CD4-positive, alpha-beta T cell (primary cell): Measurements from ENCODE around the gene KRT14. TPM values are rescaled to one million over a fixed set of nuclear protein-coding genes. Genes with fewer than 3 reads are reported as not detected.
"Not testable (repeated sequence)": the region's sequence is repeated elsewhere in the genome, so short reads cannot be mapped to it uniquely, and the experiment has no call there.

ENCODE experiments used
- ATAC-seq: fragments of 200-7000 bp; cut with Tn5 transposase; one replicate; pipeline ENCODE4 v1.10.0; 2022; ENCODE audit warnings: mild to moderate bottlenecking; ENCODE audit not compliant: poor library complexity
- CTCF ChIA-PET: fragments of 350-600 bp; sonication (Branson Sonifier 250); formaldehyde crosslinking; loops from one replicate; lab custom pipeline; 2021; ENCODE audit warnings: antibody characterized with exemption, inconsistent platforms; lab: Charles Lee
- POLR2A ChIA-PET: fragments of 350-600 bp; sonication (Branson Sonifier 250); formaldehyde crosslinking; loops from one replicate; lab custom pipeline; 2021; ENCODE audit warnings: antibody characterized with exemption, inconsistent platforms; lab: Charles Lee
- DNase-seq, 14 experiments: peaks; one replicate each; pipeline ENCODE4 v3.0.0-alpha.2; 2013 to 2020; ENCODE audit warnings: mixed read lengths in 2 of 14
- H3K27ac ChIP-seq, 2 donors: one replicate each; pipeline versions ENCODE4 v1.5.1 to v1.7.0; 2013; ENCODE audit warnings: low read length in 2 of 2, low read depth in 1 of 2, mild to moderate bottlenecking in 1 of 2
- H3K27me3 ChIP-seq, 2 experiments: 1 replicate in 1 of 2; 2 replicates in 1 of 2; pipeline versions ENCODE4 v1.6.1 to v1.7.0; 2013; ENCODE audit warnings: low read length in 2 of 2, control low read depth in 1 of 2, mild to moderate bottlenecking in 1 of 2, moderate library complexity in 1 of 2; ENCODE audit not compliant: insufficient read depth in 2 of 2, control insufficient read depth in 1 of 2
- H3K36me3 ChIP-seq: one replicate; pipeline ENCODE4 v1.6.1; 2013; ENCODE audit warnings: low read length, control low read depth; ENCODE audit not compliant: insufficient read depth
- H3K4me1 ChIP-seq: one replicate; pipeline ENCODE4 v1.6.1; 2013; ENCODE audit warnings: low read length, control low read depth; ENCODE audit not compliant: insufficient read depth
- H3K4me3 ChIP-seq: one replicate; pipeline ENCODE4 v1.5.1; 2013; ENCODE audit warnings: mild to moderate bottlenecking, low read length, moderate library complexity
- H3K9me3 ChIP-seq, 2 experiments: 1 replicate in 1 of 2; 2 replicates in 1 of 2; pipeline versions ENCODE4 v1.6.1 to v1.7.0; 2013; ENCODE audit warnings: low read length in 2 of 2, mild to moderate bottlenecking in 2 of 2, control low read depth in 1 of 2, moderate library complexity in 1 of 2; ENCODE audit not compliant: control insufficient read depth in 1 of 2, insufficient read depth in 1 of 2
- H3K27ac Mint-ChIP-seq: one replicate; pipeline ENCODE4 v1.8.0; 2020; ENCODE audit warnings: mixed read lengths
- H3K27me3 Mint-ChIP-seq: one replicate; pipeline ENCODE4 v1.8.0; 2021; ENCODE audit warnings: mixed read lengths
- H3K36me3 Mint-ChIP-seq: one replicate; pipeline ENCODE4 v1.8.0; 2021; ENCODE audit warnings: low read depth, mixed read lengths
- H3K4me1 Mint-ChIP-seq: one replicate; pipeline ENCODE4 v1.8.0; 2021; ENCODE audit warnings: low read depth, mixed read lengths
- H3K4me3 Mint-ChIP-seq: one replicate; pipeline ENCODE4 v1.8.0; 2020; ENCODE audit warnings: mild to moderate bottlenecking, mixed read lengths
- H3K9me3 Mint-ChIP-seq: one replicate; pipeline ENCODE4 v1.8.0; 2020; ENCODE audit warnings: mixed read lengths
- CTCF ChIP-seq: fragments of 200-600 bp; IDR thresholded peaks from one replicate; pipeline ENCODE4 v1.8.0; 2022; ENCODE audit warnings: antibody characterized with exemption, mild to moderate bottlenecking
- intact Hi-C, 2 experiments: fragments of 100-400 bp; cut with DNase I in 1 of 2; cut with micrococcal nuclease in 1 of 2; formaldehyde crosslinking; loops; one replicate each; pipeline versions ENCODE4 v1.15.1 to v1.9.0; 2023 to 2025; cut with DNase I, micrococcal nuclease
- total RNA-seq, 174 experiments: library from RNA in 2 of 174; stranded (reverse) in 2 of 174; gene quantifications; one replicate each; pipeline ENCODE4 v1.2.3 and lab custom pipeline; 2021 to 2026

KRT14 gene
- total RNA-seq, 2 experiments from 2014 or later, result not detected

- no peaks in the 10 kb centered on the region for H3K36me3 ChIP-seq
- H3K4me3 Mint-ChIP-seq, result no peak overlapping the region
- H3K9me3 ChIP-seq, result peaks cover 0 to 3% of the 10 kb centered on the region in 2 experiments
- ChIA-PET CTCF (interaction anchor here (1.0 kb wide), 1 partner anchor 70 kb away, joined by 3 read pairs; no protein-coding TSS in a partner anchor), POLR2A (no interaction called here)
- DNase-seq (no peak), ATAC-seq (no peak)
- H3K9me3 Mint-ChIP-seq, result no peaks in the 10 kb centered on the region
- H3K27me3 Mint-ChIP-seq, result peaks cover 64% of the 10 kb centered on the region
- H3K4me3 ChIP-seq, result no peak overlapping the region
- intact Hi-C loops, result no loop called here
- no peaks in the 10 kb centered on the region for H3K4me1 Mint-ChIP-seq
- H3K27ac Mint-ChIP-seq, result no peak overlapping the region
- TF ChIP-seq CTCF, result no peak
- no peak overlapping the region for H3K27ac ChIP-seq
- no peaks in the 10 kb centered on the region for H3K36me3 Mint-ChIP-seq
- no peaks in the 10 kb centered on the region for H3K4me1 ChIP-seq
- peaks cover 7 to 22% of the 10 kb centered on the region in 2 experiments for H3K27me3 ChIP-seq
Measured at GRCh38 chr17:41578971-41579370, 7.7 kb downstream of the KRT14 start.

GRCh38 chr17:41578538-41578937 lies 8.2 kb downstream of the KRT14 start:
- ChIA-PET POLR2A (no interaction called here), CTCF (no interaction called here)
- no peaks in the 10 kb centered on the region for H3K36me3 ChIP-seq
- intact Hi-C loops, result no loop called here
- no peak for TF ChIP-seq CTCF
- Mint-ChIP-seq H3K27ac (no peak overlapping the region), H3K9me3 (no peaks in the 10 kb centered on the region), H3K4me1 (no peaks in the 10 kb centered on the region), H3K36me3 (no peaks in the 10 kb centered on the region), H3K27me3 (peaks cover 62% of the 10 kb centered on the region), H3K4me3 (no peak overlapping the region)
- H3K27me3 ChIP-seq, result peaks cover 7 to 22% of the 10 kb centered on the region in 2 experiments
- peaks cover 0 to 3% of the 10 kb centered on the region in 2 experiments for H3K9me3 ChIP-seq
- no peak for DNase-seq
- no peaks in the 10 kb centered on the region for H3K4me1 ChIP-seq
- no peak for ATAC-seq
- H3K27ac ChIP-seq, result no peak overlapping the region
- no peak overlapping the region for H3K4me3 ChIP-seq

GRCh38 chr17:41576740-41577139 lies 10.0 kb downstream of the KRT14 start:
- H3K27ac Mint-ChIP-seq, H3K9me3 Mint-ChIP-seq, DNase-seq, H3K36me3 ChIP-seq, ATAC-seq, POLR2A ChIA-PET, H3K4me1 Mint-ChIP-seq, CTCF ChIA-PET, intact Hi-C loops, H3K27ac ChIP-seq, H3K9me3 ChIP-seq, H3K36me3 Mint-ChIP-seq, H3K4me3 Mint-ChIP-seq, H3K4me3 ChIP-seq, H3K4me1 ChIP-seq: not testable (repeated sequence)
- peaks cover 69% of the 10 kb centered on the region for H3K27me3 Mint-ChIP-seq
- H3K27me3 ChIP-seq, result peaks cover 10 to 27% of the 10 kb centered on the region in 2 experiments

- DNase-seq, result no peak
Measured at GRCh38 chr17:41575336-41575735, 11.4 kb downstream of the KRT14 start.

More at GRCh38 chr17:41575336-41575735, 11.4 kb downstream of the KRT14 start:
- Histone ChIP-seq H3K27me3 (peaks cover 14 to 22% of the 10 kb centered on the region in 2 experiments), H3K4me3 (no peak overlapping the region), H3K36me3 (no peaks in the 10 kb centered on the region), H3K4me1 (no peaks in the 10 kb centered on the region), H3K9me3 (peaks cover 0 to 3% of the 10 kb centered on the region in 2 experiments), H3K27ac (no peak overlapping the region)
- TF ChIP-seq CTCF, result no peak
- Mint-ChIP-seq H3K4me3 (no peak overlapping the region), H3K4me1 (no peaks in the 10 kb centered on the region), H3K27ac (no peak overlapping the region), H3K27me3 (peaks cover 69% of the 10 kb centered on the region), H3K36me3 (no peaks in the 10 kb centered on the region), H3K9me3 (no peaks in the 10 kb centered on the region)
- ChIA-PET POLR2A (no interaction called here), CTCF (no interaction called here)
- no peak for ATAC-seq
- intact Hi-C loops, result no loop called here
